T-helper 1 cell treated with Interleukin-12 subunit alpha and Interleukin-12 subunit beta and Interleukin-4 antibody, amounts not matched to agents 30 ng/mL and 1 ng/mL, for 36 hours (primary cell): Measurements from ENCODE around the gene TOB1. TPM values are rescaled to one million over a fixed set of nuclear protein-coding genes. Genes with fewer than 3 reads are reported as not detected.

Source experiments
- intact Hi-C: fragments of 100-400 bp; cut with micrococcal nuclease; formaldehyde crosslinking; loops from one replicate; pipeline ENCODE4 v1.15.1; 2024
- total RNA-seq: library from RNA; stranded (reverse); gene quantifications from 2 replicates; pipeline ENCODE4 v1.2.3, GENCODE V29; 2022

TOB1 gene, protein sequence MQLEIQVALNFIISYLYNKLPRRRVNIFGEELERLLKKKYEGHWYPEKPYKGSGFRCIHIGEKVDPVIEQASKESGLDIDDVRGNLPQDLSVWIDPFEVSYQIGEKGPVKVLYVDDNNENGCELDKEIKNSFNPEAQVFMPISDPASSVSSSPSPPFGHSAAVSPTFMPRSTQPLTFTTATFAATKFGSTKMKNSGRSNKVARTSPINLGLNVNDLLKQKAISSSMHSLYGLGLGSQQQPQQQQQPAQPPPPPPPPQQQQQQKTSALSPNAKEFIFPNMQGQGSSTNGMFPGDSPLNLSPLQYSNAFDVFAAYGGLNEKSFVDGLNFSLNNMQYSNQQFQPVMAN
- 49.4 and 51.9 TPM in 2 replicates for total RNA-seq

GRCh38 chr17:50866261-50866949 is at the start of gene TOB1:
Gene TOB1 (minus strand): TSS chr17:50866354. CDS start chr17:50864017, 2,337 bp downstream.
- intact Hi-C loops, result loop anchor here (1.0 to 5.0 kb wide), 5 partner anchors 287 to 561 kb away; partner anchors contain the start of genes MBTD1, NME1, NME2 and UTP18

DNA sequence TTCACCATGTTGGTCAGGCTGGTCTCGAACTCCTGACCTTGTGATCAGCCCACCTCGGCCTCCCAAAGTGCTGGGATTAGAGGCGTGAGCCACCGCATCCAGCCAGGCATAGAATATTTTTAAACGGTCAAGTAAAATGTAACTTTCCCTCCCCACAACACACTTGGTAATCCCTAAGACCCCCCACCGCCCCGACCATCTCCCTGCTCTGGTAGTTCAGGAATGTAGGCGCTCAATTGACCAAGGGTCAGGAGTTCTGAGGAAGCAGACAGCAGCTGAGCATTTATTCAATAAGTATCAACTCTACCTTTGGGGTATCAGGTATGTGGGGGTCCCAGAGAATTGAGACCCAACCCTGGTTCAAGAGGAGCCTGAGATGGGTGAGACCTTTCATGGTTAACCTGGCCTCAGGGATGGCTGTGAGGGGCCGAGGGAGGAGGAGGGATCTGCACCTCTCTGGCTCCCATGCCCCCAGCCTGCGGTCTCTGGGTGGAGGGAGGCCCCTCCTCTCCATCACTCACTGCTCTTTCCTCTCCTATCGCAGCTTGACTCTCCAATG is 48.4 kb upstream of the TOB1 start:
- intact Hi-C loops, result no loop called here

DNA sequence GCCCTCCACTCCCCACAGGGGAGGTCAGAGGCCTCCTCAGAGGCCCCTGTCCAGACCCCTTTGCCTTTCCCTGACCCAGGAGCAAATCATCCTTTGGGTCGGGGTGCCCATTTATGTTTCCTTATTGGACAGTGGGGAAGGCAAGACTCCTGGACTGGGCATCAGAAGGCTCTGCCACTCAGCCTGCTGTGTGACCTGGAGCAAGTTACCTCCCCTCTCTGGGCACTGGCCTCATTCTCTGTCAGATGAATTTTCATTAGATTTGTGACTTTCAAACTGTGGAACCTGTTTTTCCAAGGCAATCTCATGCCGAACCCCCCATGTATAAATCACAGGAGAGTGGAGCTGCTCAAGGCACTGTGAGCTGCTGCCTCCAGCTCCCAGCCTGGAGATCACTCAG is 47.0 kb upstream of the TOB1 start:
- intact Hi-C loops, result no loop called here

DNA sequence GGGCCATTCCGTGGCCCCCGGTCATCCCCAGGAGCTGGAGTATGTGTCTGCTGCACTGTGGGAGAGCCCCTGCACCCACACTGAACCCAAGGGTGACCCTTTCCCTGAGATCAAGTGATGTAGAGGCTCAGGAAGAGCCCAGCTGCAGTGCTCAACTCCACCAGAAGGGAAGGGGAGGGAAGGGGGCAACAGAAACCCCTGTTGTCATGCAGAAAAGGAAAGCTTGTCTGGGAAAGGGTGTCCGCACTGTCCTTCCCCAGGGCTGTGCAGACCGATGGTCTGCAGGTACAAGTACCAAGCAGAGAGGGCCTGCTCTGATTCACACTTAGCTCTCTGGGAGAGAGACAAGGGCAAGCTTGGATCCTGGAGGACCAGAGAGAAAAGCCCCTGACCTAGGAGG is 45.7 kb upstream of the TOB1 start:
- intact Hi-C loops, result loop anchor here (2.0 kb wide), 1 partner anchor 19 kb away; no protein-coding TSS in a partner anchor

- intact Hi-C loops, result loop anchor here (2.0 kb wide), 1 partner anchor 19 kb away; no protein-coding TSS in a partner anchor
Observed at GRCh38 chr17:50911450-50911849, 45.3 kb upstream of the TOB1 start.

GRCh38 chr17:50909765-50910605 is 43.8 kb upstream of the TOB1 start:
- intact Hi-C loops, result loop anchor here (1.0 to 2.0 kb wide), 3 partner anchors 9 to 39 kb away; no protein-coding TSS in a partner anchor

DNA sequence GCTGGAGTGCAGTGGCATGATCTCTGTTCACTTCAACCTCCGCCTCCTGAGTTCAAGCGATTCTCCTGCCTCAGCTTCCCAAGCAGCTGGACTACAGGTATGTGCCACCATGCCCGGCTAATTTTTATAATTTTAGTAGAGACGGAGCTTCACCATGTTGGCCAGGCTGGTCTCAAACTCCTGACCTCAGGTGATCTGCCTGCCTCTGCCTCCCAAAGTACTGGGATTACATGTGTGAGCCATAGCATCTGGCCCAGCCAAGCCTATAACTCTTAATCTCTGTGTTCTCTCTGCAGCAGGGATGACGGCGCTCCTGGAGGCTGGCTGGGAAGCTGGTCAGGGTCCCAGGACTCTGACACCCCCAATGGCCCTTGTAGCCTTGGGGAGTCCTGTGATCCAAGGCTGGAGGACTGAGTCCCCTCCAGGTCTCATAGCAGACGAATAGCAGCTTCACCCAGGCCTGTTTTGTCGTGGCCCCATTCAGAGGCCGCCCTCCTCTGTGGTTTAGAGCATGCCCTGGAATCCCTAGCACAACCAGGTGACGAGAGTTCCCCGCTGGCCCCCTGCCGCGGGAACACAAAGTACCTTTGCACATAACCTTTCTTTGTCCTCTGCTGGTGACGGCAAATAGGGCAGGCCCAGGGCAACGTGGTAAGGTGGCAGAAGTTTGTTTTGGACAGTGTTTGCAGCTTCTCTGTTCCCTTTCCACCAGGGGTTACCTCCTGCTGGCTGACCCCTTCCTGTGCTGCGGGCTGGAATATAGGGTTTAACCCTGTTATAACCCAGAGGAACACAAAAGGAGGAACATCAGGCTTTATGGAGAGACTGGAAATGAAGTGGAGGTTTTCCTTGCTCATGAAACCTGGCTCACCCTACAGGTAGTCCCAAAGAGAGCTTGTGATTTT is 43.0 kb upstream of the TOB1 start:
- intact Hi-C loops, result no loop called here

DNA sequence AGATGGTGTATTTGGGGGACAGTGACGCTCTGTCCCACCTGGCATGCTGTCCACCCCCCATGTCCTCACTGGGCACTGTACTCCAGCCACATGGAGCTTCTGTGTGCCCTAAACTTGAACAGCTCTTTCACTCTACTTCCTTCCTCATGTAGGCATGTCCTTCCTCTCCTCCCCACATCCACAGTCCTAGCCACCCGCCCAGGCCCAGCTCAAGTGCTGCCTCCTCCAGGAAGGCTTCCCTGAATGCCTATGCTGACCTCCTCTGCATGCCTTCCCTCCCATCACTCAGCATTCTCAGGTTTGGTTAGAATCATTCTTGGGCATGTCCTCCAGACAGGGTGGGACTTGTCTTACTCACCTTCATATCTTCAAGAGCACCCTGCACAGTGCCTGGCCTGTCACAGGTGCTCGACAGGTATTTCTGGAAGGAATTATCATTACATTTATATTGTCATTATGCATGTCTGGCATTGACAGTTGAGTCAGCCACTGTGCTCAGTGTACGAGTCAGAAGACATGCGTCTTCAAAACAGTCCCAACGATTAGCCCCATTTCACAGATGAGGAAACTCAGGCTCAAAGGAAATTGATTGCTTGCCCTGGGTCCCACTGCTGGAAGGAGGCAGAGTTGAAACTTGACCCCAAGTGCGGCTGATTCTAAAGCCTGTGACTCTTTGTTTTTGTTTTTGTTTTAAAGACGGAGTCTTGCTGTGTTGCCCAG is 42.1 kb upstream of the TOB1 start:
- intact Hi-C loops, result no loop called here

- intact Hi-C loops, result no loop called here
Observed at GRCh38 chr17:50906443-50906842, 40.3 kb upstream of the TOB1 start.

DNA sequence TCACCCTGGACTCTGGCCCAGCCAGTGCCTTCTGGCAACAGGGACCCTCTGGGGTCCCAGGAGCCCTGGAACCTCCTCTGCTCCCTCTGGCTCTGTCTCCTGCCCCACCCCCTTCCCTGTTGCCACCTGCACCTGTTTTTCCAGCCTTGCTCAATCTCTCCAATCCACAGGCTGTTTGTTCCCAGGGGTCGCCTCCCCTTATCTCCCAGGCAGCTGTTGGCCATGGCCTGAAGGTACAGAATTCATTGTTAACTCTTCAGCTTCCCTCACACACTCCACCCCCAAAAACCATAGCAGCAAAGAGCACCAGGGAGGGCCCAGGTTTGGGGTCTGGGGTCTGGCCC is 39.3 kb upstream of the TOB1 start:
- intact Hi-C loops, result no loop called here

GRCh38 chr17:50904518-50905459 is 38.6 kb upstream of the TOB1 start:
- intact Hi-C loops, result no loop called here

- intact Hi-C loops, result no loop called here
Observed at GRCh38 chr17:50903604-50904517, 37.7 kb upstream of the TOB1 start.

DNA sequence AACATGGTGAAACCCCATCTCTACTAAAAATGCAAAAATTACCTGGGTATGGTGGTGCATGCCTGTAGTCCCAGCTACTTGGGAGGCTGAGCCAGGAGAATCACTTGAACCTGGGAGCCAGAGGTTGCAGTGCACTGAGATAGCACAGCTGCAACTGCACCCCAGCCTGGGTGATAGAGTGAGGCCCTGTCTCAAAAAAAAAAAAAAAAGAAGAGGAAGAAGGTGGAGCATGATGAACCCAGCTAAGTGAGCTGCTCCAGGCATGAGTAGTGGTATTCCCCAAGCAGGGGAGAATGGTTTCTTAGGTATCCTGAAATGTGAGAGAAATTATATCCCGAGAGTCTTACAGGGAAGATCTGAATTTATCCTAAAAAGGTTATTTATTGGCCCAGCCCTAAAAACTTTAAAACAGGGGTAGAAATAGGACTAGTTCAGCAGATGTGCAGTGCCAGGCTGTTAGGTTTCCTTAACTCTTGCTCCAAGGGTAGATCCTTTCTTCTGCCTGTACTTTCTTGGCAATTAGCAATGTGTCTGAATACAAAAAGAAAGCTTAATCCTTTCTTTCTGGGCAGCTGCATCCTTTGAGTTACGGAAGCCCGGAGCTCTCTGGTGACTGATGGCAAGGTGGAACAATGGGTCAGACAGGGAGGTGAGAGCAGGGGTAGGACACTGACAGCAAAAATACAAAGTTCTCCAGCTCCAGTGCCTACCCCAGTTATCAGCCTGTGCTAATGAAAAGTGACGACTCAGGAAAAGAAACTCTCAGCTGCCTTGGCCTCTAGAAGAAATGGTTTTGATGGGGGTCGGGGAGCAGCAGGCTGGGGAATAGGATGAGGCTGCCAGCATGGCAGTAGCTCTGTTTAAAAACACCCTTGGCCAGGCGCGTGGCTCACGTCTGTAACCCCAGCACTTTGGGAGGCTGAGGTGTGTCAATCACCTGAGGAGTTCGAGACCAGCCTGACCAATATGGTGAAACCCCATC is 36.5 kb upstream of the TOB1 start:
- intact Hi-C loops, result no loop called here

DNA sequence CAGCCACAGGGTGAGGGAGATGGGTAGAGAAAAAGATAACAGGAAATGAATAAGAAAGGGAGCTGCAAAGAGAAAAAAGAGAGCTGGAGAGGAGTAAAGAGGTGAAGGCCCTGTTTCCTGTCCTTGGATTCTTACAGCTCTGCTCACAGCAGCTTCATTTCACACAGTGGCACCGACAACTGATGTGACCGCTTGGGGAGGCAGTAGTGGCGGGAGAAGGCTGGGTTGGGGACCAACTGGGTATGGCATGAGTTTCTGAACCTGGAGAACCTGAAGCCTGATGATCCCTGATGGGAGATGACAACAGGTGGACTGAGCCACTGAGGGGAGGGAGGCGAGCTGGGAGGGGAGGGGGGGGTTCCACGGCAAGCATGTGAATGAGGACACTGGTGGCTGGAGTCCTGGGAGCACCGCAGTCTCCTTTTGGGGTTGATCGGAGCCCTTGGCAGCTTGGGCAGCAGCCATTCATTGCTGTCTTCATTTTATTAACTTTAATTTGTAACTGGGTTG is 34.3 kb upstream of the TOB1 start:
- intact Hi-C loops, result no loop called here

GRCh38 chr17:50899559-50900319 is 33.6 kb upstream of the TOB1 start:
- intact Hi-C loops, result no loop called here
